Measurements from ENCODE around the gene PLEKHB1. TPM values are rescaled to one million over a fixed set of nuclear protein-coding genes. Genes with fewer than 3 reads are reported as not detected.

The PLEKHB1 gene
- total RNA-seq, 6 experiments from 2014 or later: 0.42 to 2.1 (median 0.96) TPM

DNA sequence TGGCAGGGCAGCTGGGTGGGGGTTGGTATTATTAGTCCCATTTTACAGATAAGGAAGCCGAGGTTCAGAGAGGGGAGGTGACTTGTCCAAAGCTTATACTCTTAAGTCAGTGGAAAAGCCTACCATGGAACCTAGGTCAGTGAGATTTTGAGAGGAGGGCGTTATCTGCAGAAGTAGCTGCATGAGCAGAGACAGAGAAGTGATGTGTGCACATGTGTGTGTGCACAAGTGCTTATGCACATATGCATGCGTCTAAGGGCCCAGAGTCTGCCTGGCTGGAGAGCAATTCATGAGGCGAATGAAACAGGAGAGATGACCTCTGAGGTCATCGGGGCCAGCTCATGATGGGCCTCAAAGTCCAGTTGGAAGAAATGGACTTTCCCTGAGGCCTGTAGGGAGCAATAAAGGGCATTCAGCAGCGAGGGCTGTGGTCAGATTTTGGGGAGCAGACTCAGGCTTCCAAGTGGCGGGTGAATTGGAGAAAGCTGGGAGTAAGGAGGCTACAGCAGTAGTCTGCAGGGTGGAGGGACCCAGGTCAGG, 8.2 kb downstream of the PLEKHB1 start:
- DNase-seq: peak in 1 of 3 donors; percentile 37
- Histone ChIP-seq H3K36me3 (no peaks in the 10 kb centered on the region), H3K27me3 (no peaks in the 10 kb centered on the region), H3K9me3 (no peaks in the 10 kb centered on the region), H3K27ac (no peak overlapping the region), H3K4me3 (no peak overlapping the region), H3K4me1 (peaks cover 0 to 7% (median 0%) of the 10 kb centered on the region in 4 donors)
- intact Hi-C loops (cut with DNase I): loop anchor here in 1 of 2 donors (10.0 kb wide), 1 partner anchor 250 kb away; no protein-coding TSS in a partner anchor
- WGBS (ENCODE audit: insufficient coverage, low coverage, low lambda C conversion rate, missing lambda C conversion rate): 39% methylated on average over 5 of the region's 7 CpGs
- TF ChIP-seq, protein P1, sequence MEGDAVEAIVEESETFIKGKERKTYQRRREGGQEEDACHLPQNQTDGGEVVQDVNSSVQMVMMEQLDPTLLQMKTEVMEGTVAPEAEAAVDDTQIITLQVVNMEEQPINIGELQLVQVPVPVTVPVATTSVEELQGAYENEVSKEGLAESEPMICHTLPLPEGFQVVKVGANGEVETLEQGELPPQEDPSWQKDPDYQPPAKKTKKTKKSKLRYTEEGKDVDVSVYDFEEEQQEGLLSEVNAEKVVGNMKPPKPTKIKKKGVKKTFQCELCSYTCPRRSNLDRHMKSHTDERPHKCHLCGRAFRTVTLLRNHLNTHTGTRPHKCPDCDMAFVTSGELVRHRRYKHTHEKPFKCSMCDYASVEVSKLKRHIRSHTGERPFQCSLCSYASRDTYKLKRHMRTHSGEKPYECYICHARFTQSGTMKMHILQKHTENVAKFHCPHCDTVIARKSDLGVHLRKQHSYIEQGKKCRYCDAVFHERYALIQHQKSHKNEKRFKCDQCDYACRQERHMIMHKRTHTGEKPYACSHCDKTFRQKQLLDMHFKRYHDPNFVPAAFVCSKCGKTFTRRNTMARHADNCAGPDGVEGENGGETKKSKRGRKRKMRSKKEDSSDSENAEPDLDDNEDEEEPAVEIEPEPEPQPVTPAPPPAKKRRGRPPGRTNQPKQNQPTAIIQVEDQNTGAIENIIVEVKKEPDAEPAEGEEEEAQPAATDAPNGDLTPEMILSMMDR (IDR thresholded peaks at IDR 0.05): no peak
- TF ChIP-seq POLR2A (IDR thresholded peaks at IDR 0.05): no peak
- ATAC-seq: peak; percentile 36 to 95 (median 80)

DNA sequence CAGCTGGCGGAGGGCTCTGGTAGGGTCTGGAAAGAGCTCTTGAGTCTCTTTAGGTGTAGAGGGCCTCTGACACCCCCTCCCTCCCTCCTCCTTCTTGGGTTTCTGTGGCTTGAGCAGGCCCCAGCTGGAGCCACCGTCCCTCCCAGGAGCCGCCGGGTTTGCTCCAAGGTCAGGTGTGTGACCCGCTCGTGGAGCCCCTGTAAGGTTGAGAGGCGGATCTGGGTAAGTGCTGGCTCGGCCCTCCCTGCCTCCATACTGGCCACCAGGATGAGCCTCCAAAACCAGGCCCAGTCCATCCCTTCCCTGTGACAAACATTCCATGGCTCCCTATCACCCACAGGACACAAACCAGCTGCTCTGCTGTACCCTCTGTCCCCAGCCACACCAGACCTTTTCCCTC, 9.3 kb downstream of the PLEKHB1 start:
- Histone ChIP-seq H3K27me3 (no peaks in the 10 kb centered on the region), H3K27ac (no peak overlapping the region), H3K4me3 (no peak overlapping the region), H3K4me1 (peaks cover 0 to 9% (median 0%) of the 10 kb centered on the region in 4 donors), H3K9me3 (no peaks in the 10 kb centered on the region), H3K36me3 (no peaks in the 10 kb centered on the region)
- intact Hi-C loops (cut with DNase I): loop anchor here in 1 of 2 donors (10.0 kb wide), 1 partner anchor 251 kb away; no protein-coding TSS in a partner anchor
- ATAC-seq (no peak), DNase-seq (no peak)
- no peak for TF ChIP-seq POLR2A (IDR thresholded peaks at IDR 0.05)
- TF ChIP-seq, protein P1 (IDR thresholded peaks at IDR 0.05): no peak
- WGBS (ENCODE audit: insufficient coverage, low coverage, low lambda C conversion rate, missing lambda C conversion rate): 95% methylated on average over 7 of the region's 8 CpGs

DNA sequence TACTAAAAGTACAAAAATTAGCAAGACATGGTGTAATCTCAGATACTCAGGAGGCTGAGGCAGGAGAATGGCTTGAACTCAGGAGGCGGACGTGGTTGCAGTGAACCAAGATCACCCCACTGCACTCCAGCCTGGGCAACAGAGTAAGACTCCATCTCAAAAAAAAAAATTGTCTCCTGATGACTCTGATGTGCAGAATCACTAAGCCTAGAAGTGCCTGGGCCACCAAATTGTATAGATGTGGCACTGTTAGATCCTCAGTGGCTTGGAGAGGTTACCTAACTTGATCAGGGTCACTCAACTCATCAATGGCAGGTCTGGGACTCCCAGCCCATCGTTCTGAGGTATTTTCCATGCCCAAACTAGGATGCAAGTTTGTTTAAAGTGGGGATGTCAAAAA, 10.6 kb downstream of the PLEKHB1 start:
- DNase-seq: no peak
- Histone ChIP-seq H3K27ac (no peak overlapping the region), H3K9me3 (no peaks in the 10 kb centered on the region), H3K36me3 (no peaks in the 10 kb centered on the region), H3K4me3 (no peak overlapping the region), H3K27me3 (no peaks in the 10 kb centered on the region), H3K4me1 (peaks cover 0 to 17% (median 0%) of the 10 kb centered on the region in 4 donors)
- intact Hi-C loops (cut with DNase I): loop anchor here in 1 of 2 donors (10.0 kb wide), 1 partner anchor 252 kb away; no protein-coding TSS in a partner anchor
- WGBS (ENCODE audit: insufficient coverage, low coverage, low lambda C conversion rate, missing lambda C conversion rate): 43% methylated on average over 2 of the region's 3 CpGs
- no peak for TF ChIP-seq POLR2A (IDR thresholded peaks at IDR 0.05)
- TF ChIP-seq, protein P1 (IDR thresholded peaks at IDR 0.05): no peak
- no peak for ATAC-seq

DNA sequence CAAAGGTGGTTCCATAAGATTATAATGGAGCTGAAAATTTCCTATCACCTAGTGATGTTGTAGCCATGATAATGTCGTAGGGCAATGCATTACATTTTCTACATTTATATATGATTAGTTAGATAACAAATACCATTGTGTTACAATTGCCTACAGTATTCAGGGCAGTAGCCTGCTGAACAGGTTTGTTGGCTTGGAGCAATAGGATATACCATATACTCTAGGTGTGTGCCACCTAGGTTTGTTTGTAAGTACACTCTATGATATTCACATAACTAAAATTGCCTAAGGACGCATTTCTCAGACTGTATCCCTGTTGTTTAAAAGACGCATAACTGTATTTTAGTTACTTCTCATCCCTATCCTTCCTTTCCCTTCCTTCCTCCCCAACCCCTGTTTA, 13.6 kb downstream of the PLEKHB1 start:
- no peak overlapping the region for H3K27ac ChIP-seq
- 66% methylated on average over 3 of the region's 3 CpGs for WGBS (ENCODE audit: insufficient coverage, low coverage, low lambda C conversion rate, missing lambda C conversion rate)
- intact Hi-C loops (cut with DNase I): loop anchor here in 1 of 2 donors (10.0 kb wide), 1 partner anchor 255 kb away; no protein-coding TSS in a partner anchor

More for the DNA sequence above, 13.6 kb downstream of the PLEKHB1 start:
- no peaks in the 10 kb centered on the region for H3K36me3 ChIP-seq
- DNase-seq: no peak
- no peaks in the 10 kb centered on the region for H3K27me3 ChIP-seq
- no peaks in the 10 kb centered on the region for H3K9me3 ChIP-seq
- no peak for ATAC-seq
- TF ChIP-seq POLR2A (IDR thresholded peaks at IDR 0.05): no peak
- TF ChIP-seq, protein P1 (IDR thresholded peaks at IDR 0.05): no peak
- no peak overlapping the region for H3K4me3 ChIP-seq
- H3K4me1 ChIP-seq: peaks cover 0 to 10% (median 0%) of the 10 kb centered on the region in 4 donors

All from right lobe of liver (tissue), 6 donors.